GM12864 (cell line): Measurements from ENCODE around the gene AHNAK.
A peak's percentile ranks its signal among the peaks of the same experiment; 100 is the strongest.
"Not testable (repeated sequence)": the region's sequence is repeated elsewhere in the genome, so short reads cannot be mapped to it uniquely, and the experiment has no call there.

ENCODE experiments used
- DNase-seq: peaks from one replicate; pipeline ENCODE4 v3.0.0-alpha.2; 2011; ENCODE audit warnings: low read depth
- H3K4me3 ChIP-seq: 2 replicates; pipeline ENCODE4 v1.5.1; 2011; ENCODE audit warnings: mild to moderate bottlenecking, low read depth, low read length, control low read depth
- TF ChIP-seq, protein P1 (sequence below): IDR thresholded peaks from 2 replicates; pipeline ENCODE4 v1.5.1; 2011; ENCODE audit warnings: low read depth, mild to moderate bottlenecking, moderate library complexity, low read length, control low read depth, inconsistent platforms; ENCODE audit errors: missing control alignments

Gene AHNAK

DNA sequence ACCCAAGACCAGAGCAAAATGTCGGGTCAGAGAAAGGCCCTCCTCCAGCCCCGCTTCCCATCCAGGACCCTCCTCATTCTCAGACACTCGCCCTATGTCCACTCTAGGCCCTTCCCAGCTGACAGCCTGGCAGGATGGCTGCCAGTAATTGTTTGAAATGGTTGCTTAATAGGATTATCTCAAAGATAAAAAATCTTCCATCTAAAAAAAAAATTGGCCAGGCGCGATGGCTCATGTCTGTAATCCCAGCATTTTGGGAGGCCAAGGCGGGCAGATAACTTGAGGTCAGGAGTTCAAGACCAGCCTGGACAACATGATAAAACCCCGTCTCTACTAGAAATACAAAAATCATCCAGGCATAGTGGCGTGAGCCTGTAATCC lies 95.4 kb downstream of the AHNAK start:
- no peak for DNase-seq
- TF ChIP-seq, protein P1, sequence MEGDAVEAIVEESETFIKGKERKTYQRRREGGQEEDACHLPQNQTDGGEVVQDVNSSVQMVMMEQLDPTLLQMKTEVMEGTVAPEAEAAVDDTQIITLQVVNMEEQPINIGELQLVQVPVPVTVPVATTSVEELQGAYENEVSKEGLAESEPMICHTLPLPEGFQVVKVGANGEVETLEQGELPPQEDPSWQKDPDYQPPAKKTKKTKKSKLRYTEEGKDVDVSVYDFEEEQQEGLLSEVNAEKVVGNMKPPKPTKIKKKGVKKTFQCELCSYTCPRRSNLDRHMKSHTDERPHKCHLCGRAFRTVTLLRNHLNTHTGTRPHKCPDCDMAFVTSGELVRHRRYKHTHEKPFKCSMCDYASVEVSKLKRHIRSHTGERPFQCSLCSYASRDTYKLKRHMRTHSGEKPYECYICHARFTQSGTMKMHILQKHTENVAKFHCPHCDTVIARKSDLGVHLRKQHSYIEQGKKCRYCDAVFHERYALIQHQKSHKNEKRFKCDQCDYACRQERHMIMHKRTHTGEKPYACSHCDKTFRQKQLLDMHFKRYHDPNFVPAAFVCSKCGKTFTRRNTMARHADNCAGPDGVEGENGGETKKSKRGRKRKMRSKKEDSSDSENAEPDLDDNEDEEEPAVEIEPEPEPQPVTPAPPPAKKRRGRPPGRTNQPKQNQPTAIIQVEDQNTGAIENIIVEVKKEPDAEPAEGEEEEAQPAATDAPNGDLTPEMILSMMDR = no peak
- H3K4me3 ChIP-seq = no peak overlapping the region

DNA sequence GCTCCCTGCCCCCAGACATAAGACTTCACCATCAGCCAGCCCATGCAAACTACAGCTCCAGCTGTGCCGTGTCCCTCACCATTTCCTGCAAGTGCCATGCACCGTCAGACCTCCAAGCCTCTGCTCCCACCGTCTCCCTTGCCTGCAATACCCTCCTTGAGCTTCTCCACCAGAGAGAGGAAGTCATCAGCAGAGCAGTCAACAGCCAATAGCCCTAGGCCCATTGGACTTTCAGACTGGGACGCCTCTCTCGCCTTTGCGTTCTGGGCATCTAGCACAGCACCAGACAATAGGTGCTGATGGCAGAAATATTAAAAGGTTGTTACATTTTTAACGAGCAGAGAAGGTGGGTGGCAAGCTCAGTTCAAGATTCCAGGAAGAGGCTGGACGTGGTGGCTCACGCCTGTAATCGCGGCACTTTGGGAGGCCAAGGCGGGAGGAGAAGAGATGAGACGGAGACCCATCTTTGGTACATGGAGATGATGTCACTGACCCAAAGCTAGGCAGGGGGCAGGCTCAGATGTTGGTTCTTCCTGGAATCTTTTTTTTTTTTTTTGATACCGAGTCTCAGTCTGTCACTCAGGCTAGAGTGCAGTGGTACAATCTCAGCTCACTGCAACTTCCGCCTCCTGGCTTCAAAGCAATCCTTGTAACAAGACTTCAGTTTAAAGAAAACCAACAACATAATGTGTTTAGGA lies 95.9 kb downstream of the AHNAK start:
- no peak for DNase-seq
- TF ChIP-seq, protein P1 = no peak
- no peak overlapping the region for H3K4me3 ChIP-seq

DNA sequence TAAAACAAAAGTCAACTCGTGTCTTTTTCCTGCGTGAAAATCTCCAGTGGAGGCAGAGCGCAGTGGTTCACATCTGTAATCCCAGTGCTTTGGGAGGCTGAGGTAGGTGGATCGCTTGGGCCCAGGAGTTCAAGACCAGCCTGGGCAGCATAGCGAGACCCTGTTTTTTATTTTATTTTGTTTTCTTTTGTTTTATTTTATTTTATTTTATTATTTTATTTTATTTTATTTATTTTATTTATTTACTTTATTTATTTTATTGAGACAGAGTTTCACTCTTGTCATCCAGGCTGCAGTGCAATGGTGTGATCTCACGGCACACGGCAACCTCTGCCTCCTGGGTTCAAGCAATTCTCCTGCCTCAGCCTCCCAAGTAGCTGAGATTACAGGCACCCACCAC lies 96.7 kb downstream of the AHNAK start:
- not testable (repeated sequence) for DNase-seq, H3K4me3 ChIP-seq

DNA sequence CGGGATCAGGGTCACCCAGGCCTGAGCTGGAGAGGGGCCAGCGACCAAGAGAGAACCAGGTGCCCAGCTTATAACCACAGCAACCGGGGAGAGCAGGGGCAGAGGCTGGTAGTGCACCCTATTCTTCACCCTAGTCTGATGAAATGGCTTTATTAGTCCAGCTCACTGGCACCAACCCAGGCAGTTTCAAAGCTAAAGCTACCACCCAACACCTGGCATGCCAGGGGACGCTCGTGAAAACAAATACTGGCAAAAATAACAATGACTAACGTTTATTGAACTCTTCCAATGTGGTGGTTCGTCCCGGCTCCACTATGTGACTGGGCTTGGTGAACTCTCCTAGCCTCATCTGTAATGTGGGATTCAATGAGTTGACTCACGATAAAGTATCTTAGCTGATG lies 97.2 kb downstream of the AHNAK start:
- DNase-seq = no peak
- TF ChIP-seq, protein P1 = no peak
- no peak overlapping the region for H3K4me3 ChIP-seq

DNA sequence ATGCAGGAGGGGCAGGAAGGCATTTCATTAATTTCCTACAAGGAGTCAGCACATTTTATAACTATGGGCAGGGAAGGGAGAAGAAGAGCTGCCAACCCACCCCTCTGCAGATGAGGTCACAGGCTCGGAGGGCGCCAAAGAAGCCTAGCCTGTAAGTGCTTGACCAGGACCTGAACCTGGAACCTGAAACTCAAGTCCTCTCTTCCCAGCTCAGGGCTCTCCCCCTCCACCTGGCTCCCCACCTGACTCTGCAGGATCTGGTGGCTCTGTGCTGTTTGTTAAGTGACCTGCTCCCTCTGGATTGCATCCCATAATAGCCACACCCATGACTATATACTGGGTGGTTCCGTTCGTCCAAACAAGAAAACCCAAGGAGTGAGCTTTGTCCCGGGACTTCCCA lies 100.5 kb downstream of the AHNAK start:
- DNase-seq = no peak
- no peak overlapping the region for H3K4me3 ChIP-seq
- TF ChIP-seq, protein P1 = no peak

DNA sequence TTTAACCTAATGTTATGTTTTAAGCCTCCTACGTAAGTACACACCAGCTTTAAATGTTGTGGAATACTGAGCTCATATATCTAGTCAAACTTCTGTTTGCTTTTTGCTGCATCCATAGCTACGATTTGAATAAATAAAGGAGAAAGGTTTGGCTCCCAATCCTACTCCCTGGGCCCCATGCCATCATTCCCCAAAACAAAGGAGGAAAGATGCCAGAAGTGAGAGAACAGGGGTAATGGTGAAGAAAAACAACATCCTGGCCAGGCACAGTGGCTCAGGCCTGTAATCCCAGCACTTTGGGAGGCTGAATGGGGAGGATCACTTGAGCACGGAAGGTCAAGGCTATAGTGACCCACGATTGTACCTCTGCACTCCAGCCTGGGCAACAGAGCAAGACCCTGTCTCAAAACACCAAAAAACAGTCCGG lies 101.3 kb downstream of the AHNAK start:
- no peak overlapping the region for H3K4me3 ChIP-seq
- TF ChIP-seq, protein P1 = no peak
- no peak for DNase-seq

DNA sequence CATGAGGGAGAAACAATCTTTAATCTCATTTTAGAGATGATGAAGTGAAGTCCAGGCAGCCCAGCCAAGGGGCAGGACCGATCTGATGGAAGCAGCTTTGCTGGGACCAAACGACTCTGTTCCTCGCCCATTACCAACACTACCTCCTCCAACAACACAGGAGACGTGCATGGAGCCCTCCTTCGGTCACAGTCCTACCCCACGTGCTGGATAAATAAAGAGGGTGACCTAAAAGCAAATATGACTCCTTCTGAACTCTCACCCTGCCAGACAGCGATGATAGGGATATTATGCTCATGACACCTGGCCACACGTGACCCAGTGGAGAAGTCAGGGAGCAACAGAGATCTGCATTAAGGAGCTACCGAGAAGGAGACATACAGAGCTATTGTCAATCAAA lies 101.8 kb downstream of the AHNAK start:
- H3K4me3 ChIP-seq = peak overlapping the region; percentile 38; the same call in 1 of the 2 replicates
- TF ChIP-seq, protein P1 = no peak
- no peak for DNase-seq
